NT2/D1 (cell line): Measurements from ENCODE around the gene DDX54.

Source experiments
- SUZ12 ChIP-seq: IDR thresholded peaks from 2 replicates; pipeline ENCODE4 v1.6.1; 2011; ENCODE audit not compliant: insufficient read length, insufficient read depth; ENCODE audit errors: extremely low read depth
- YY1 ChIP-seq: IDR thresholded peaks from 2 replicates; pipeline ENCODE4 v1.6.1; 2011; ENCODE audit not compliant: insufficient read length, insufficient read depth
- ZNF274 ChIP-seq: IDR thresholded peaks from 2 replicates; pipeline ENCODE4 v1.6.1; 2011; ENCODE audit warnings: mild to moderate bottlenecking, low read depth, low read length

DNA sequence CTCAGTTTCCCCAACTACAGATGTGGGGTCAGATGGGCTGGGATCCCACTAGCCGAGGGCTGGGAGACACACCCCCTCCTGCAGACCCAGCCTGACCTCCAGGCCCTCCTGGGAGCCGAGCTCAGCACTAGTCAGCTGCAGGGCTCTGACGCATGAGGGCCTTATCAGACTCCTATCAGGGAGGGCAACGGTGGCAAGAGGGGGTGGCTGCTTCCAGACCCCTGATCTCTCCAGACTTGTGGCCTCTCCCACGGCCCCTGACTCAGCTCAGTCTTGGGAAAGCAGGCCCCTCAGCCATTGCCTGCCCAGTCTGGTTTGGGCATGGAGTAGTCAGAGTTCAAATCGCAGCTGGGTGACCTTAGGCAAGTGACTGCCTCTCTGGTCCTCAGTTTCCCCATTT is 52.2 kb downstream of the DDX54 start:
- TF ChIP-seq ZNF274 = no peak
- no peak for TF ChIP-seq YY1
- no peak for TF ChIP-seq SUZ12
